ENCODE measurements around the gene TGFBR3L.

TGFBR3L gene

GRCh38 chr19:7914598-7915045 lies at the start of gene TGFBR3L:
TGFBR3L (plus strand) TSS chr19:7914830.
- no peak for DNase-seq (ENCODE audit: low read depth in 2 of 3, low spot score in 1 of 3)

- no peak for DNase-seq (ENCODE audit: low read depth in 2 of 3, low spot score in 1 of 3)
These were observed 49.2 kb upstream of the TGFBR3L start for GRCh38 chr19:7865262-7865911.

GRCh38 chr19:7866399-7867091 lies 48.1 kb upstream of the TGFBR3L start:
- no peak for DNase-seq (ENCODE audit: low read depth in 2 of 3, low spot score in 1 of 3)

- no peak for DNase-seq (ENCODE audit: low read depth in 2 of 3, low spot score in 1 of 3)
These were observed 47.4 kb upstream of the TGFBR3L start for GRCh38 chr19:7867092-7867844.

- no peak for DNase-seq (ENCODE audit: low read depth in 2 of 3, low spot score in 1 of 3)
These were observed 46.3 kb upstream of the TGFBR3L start for GRCh38 chr19:7868326-7868670.

GRCh38 chr19:7868671-7869452 lies 45.8 kb upstream of the TGFBR3L start:
- peak; percentile 68 to 74 (median 72) for DNase-seq (ENCODE audit: low read depth in 2 of 3, low spot score in 1 of 3)

GRCh38 chr19:7869453-7869909 lies 45.1 kb upstream of the TGFBR3L start:
- peak; percentile 66 to 78 (median 68) for DNase-seq (ENCODE audit: low read depth in 2 of 3, low spot score in 1 of 3)

GRCh38 chr19:7869910-7870511 lies 44.6 kb upstream of the TGFBR3L start:
- DNase-seq (ENCODE audit: low read depth in 2 of 3, low spot score in 1 of 3): peak; percentile 34 to 60 (median 40)

- peak; percentile 54 to 72 (median 57) for DNase-seq (ENCODE audit: low read depth in 2 of 3, low spot score in 1 of 3)
These were observed 43.8 kb upstream of the TGFBR3L start for GRCh38 chr19:7870571-7871436.

- DNase-seq (ENCODE audit: low read depth in 2 of 3, low spot score in 1 of 3): peak; percentile 83 to 89 (median 85)
These were observed 43.0 kb upstream of the TGFBR3L start for GRCh38 chr19:7871437-7872305.

- DNase-seq (ENCODE audit: low read depth in 2 of 3, low spot score in 1 of 3): no peak
These were observed 42.1 kb upstream of the TGFBR3L start for GRCh38 chr19:7872306-7873204.

- DNase-seq (ENCODE audit: low read depth in 2 of 3, low spot score in 1 of 3): no peak
These were observed 41.1 kb upstream of the TGFBR3L start for GRCh38 chr19:7873304-7874075.

GRCh38 chr19:7874076-7874896 lies 40.3 kb upstream of the TGFBR3L start, which contains the start of gene PRR36:
PRR36 (minus strand) TSS chr19:7874390; CDS start chr19:7873689, 701 bp downstream.
- DNase-seq (ENCODE audit: low read depth in 2 of 3, low spot score in 1 of 3): no peak

GRCh38 chr19:7874897-7875273 lies 39.7 kb upstream of the TGFBR3L start:
- DNase-seq (ENCODE audit: low read depth in 2 of 3, low spot score in 1 of 3): no peak

GRCh38 chr19:7877249-7877836 lies 37.3 kb upstream of the TGFBR3L start:
- no peak for DNase-seq (ENCODE audit: low read depth in 2 of 3, low spot score in 1 of 3)
